DMS153 treated with DMSO at 0.1 percent for 48 hours (cell line): ENCODE results near the gene AUTS2.

ENCODE experiments used
- DNase-seq: peaks from one replicate; lab custom pipeline; 2025; ENCODE audit not compliant: unreplicated experiment; lab: John Stamatoyannopoulos, UW

Gene AUTS2

GRCh38 chr7:70773406-70773805, 1175.1 kb downstream of the AUTS2 start:
- DNase-seq: no peak

GRCh38 chr7:70774950-70775527, 1176.8 kb downstream of the AUTS2 start:
- no peak for DNase-seq

- no peak for DNase-seq
These were observed 1177.4 kb downstream of the AUTS2 start for GRCh38 chr7:70775570-70776156.

GRCh38 chr7:70776627-70777101, 1178.4 kb downstream of the AUTS2 start:
- DNase-seq: no peak

- no peak for DNase-seq
These were observed 1179.0 kb downstream of the AUTS2 start for GRCh38 chr7:70777251-70777650.

- no peak for DNase-seq
These were observed 1180.3 kb downstream of the AUTS2 start for GRCh38 chr7:70778585-70778984.

- no peak for DNase-seq
These were observed 1181.0 kb downstream of the AUTS2 start for GRCh38 chr7:70779321-70779720.

- DNase-seq: no peak
These were observed 1183.6 kb downstream of the AUTS2 start for GRCh38 chr7:70781922-70782311.

- no peak for DNase-seq
These were observed 1184.5 kb downstream of the AUTS2 start for GRCh38 chr7:70782796-70783195.

GRCh38 chr7:70785427-70785826, 1187.2 kb downstream of the AUTS2 start:
- DNase-seq: no peak

- DNase-seq: no peak
These were observed 1187.8 kb downstream of the AUTS2 start for GRCh38 chr7:70786076-70786475.

- DNase-seq: no peak
These were observed 1189.0 kb downstream of the AUTS2 start for GRCh38 chr7:70787286-70787685.

- DNase-seq: no peak
These were observed 1189.5 kb downstream of the AUTS2 start for GRCh38 chr7:70787771-70788170.

GRCh38 chr7:70788276-70788675, 1190.0 kb downstream of the AUTS2 start:
- no peak for DNase-seq

GRCh38 chr7:70789481-70790214, 1191.4 kb downstream of the AUTS2 start:
- no peak for DNase-seq

- DNase-seq: no peak
These were observed 1192.2 kb downstream of the AUTS2 start for GRCh38 chr7:70790215-70791073.

GRCh38 chr7:70791341-70791740, 1193.1 kb downstream of the AUTS2 start:
- no peak for DNase-seq

GRCh38 chr7:70793060-70793459, 1194.8 kb downstream of the AUTS2 start:
- no peak for DNase-seq

GRCh38 chr7:70793821-70794220, 1195.5 kb downstream of the AUTS2 start:
- no peak for DNase-seq

GRCh38 chr7:70794962-70795361, 1196.7 kb downstream of the AUTS2 start:
- no peak for DNase-seq

- DNase-seq: no peak
These were observed 1197.7 kb downstream of the AUTS2 start for GRCh38 chr7:70795948-70796347.
